Type B pancreatic cell (in vitro differentiated cells): ENCODE measurements around the gene RAD1. TPM values are rescaled to one million over a fixed set of nuclear protein-coding genes. Genes with fewer than 3 reads are reported as not detected.
"Not testable (repeated sequence)": the region's sequence is repeated elsewhere in the genome, so short reads cannot be mapped to it uniquely, and the experiment has no call there.

ENCODE experiments used
- DNase-seq: peaks from one replicate; pipeline ENCODE4 v3.0.0; 2021; ENCODE audit warnings: mixed read lengths; ENCODE audit not compliant: unreplicated experiment; ENCODE audit errors: extremely low spot score
- H3K27ac Mint-ChIP-seq: 2 replicates; pipeline ENCODE4 v1.8.0; 2021; ENCODE audit warnings: mild to moderate bottlenecking, mixed read lengths
- H3K27me3 Mint-ChIP-seq: 2 replicates; pipeline ENCODE4 v1.8.0; 2021; ENCODE audit warnings: mixed read lengths
- H3K36me3 Mint-ChIP-seq: 2 replicates; pipeline ENCODE4 v1.8.0; 2021; ENCODE audit warnings: mixed read lengths
- H3K4me1 Mint-ChIP-seq: one replicate; pipeline ENCODE4 v1.8.0; 2021; ENCODE audit warnings: mixed read lengths; ENCODE audit not compliant: unreplicated experiment
- H3K4me3 Mint-ChIP-seq: 2 replicates; pipeline ENCODE4 v1.8.0; 2021; ENCODE audit warnings: mild to moderate bottlenecking, mixed read lengths
- H3K9me3 Mint-ChIP-seq: 2 replicates; pipeline ENCODE4 v1.8.0; 2021; ENCODE audit warnings: mixed read lengths
- CTCF ChIP-seq: fragments of 200-600 bp; sonication (generic); conservative IDR thresholded peaks from 2 replicates; pipeline ENCODE4 v1.5.0; 2021; ENCODE audit warnings: antibody characterized with exemption, mild to moderate bottlenecking
- total RNA-seq: library from RNA; stranded (reverse); gene quantifications from 2 replicates; pipeline ENCODE4 v1.2.1, GENCODE V29; 2021; ENCODE audit warnings: low replicate concordance

Gene RAD1
- total RNA-seq, 1 donor from 2014 or later: 20.9 TPM

- no peak for DNase-seq
- no peaks in the 10 kb centered on the region for H3K9me3 Mint-ChIP-seq
- no peak overlapping the region for H3K4me3 Mint-ChIP-seq
- no peak for TF ChIP-seq CTCF
- H3K27me3 Mint-ChIP-seq: no peaks in the 10 kb centered on the region
- peaks cover 5% of the 10 kb centered on the region for H3K4me1 Mint-ChIP-seq
- H3K27ac Mint-ChIP-seq: peak overlapping the region; percentile 86
- peaks cover 26% of the 10 kb centered on the region for H3K36me3 Mint-ChIP-seq
Measured at GRCh38 chr5:34924462-34924765, 9.1 kb upstream of the RAD1 start.

GRCh38 chr5:34923694-34924461 is 8.6 kb upstream of the RAD1 start:
- Mint-ChIP-seq H3K4me1 (peaks cover 2% of the 10 kb centered on the region), H3K4me3 (peak overlapping the region; percentile 53), H3K9me3 (no peaks in the 10 kb centered on the region), H3K36me3 (peaks cover 26% of the 10 kb centered on the region), H3K27ac (peak overlapping the region; percentile 86), H3K27me3 (no peaks in the 10 kb centered on the region)
- DNase-seq: no peak
- TF ChIP-seq CTCF: no peak

- not testable (repeated sequence) for DNase-seq, H3K4me3 Mint-ChIP-seq, H3K4me1 Mint-ChIP-seq, H3K27me3 Mint-ChIP-seq, H3K9me3 Mint-ChIP-seq
- Mint-ChIP-seq H3K36me3 (peaks cover 26% of the 10 kb centered on the region), H3K27ac (peak overlapping the region; percentile 86)
Measured at GRCh38 chr5:34923256-34923655, 8.0 kb upstream of the RAD1 start.

- Mint-ChIP-seq H3K36me3 (peaks cover 21% of the 10 kb centered on the region), H3K9me3 (no peaks in the 10 kb centered on the region), H3K27me3 (no peaks in the 10 kb centered on the region), H3K4me1 (peaks cover 14% of the 10 kb centered on the region), H3K4me3 (no peak overlapping the region), H3K27ac (no peak overlapping the region)
- TF ChIP-seq CTCF: peak; percentile 49
- no peak for DNase-seq
Measured at GRCh38 chr5:34919077-34919476, 3.8 kb upstream of the RAD1 start.

- H3K9me3 Mint-ChIP-seq: no peaks in the 10 kb centered on the region
- peaks cover 16% of the 10 kb centered on the region for H3K36me3 Mint-ChIP-seq
- DNase-seq: no peak
- no peak for TF ChIP-seq CTCF
- H3K4me1 Mint-ChIP-seq: peaks cover 19% of the 10 kb centered on the region
- H3K27ac Mint-ChIP-seq: no peak overlapping the region
- H3K4me3 Mint-ChIP-seq: peak overlapping the region; percentile 58
- H3K27me3 Mint-ChIP-seq: no peaks in the 10 kb centered on the region
Measured at GRCh38 chr5:34918025-34918424, 2.7 kb upstream of the RAD1 start.

- no peak for DNase-seq
- no peak for TF ChIP-seq CTCF
- H3K4me1 Mint-ChIP-seq: peaks cover 19% of the 10 kb centered on the region
- no peaks in the 10 kb centered on the region for H3K27me3 Mint-ChIP-seq
- no peak overlapping the region for H3K4me3 Mint-ChIP-seq
- H3K36me3 Mint-ChIP-seq: peaks cover 19% of the 10 kb centered on the region
- H3K27ac Mint-ChIP-seq: no peak overlapping the region
- H3K9me3 Mint-ChIP-seq: no peaks in the 10 kb centered on the region
Measured at GRCh38 chr5:34916518-34916917, 1.2 kb upstream of the RAD1 start.
